Ishikawa (cell line): ENCODE results near the gene NRCAM.

ENCODE experiments used
- CEBPB ChIP-seq: IDR thresholded peaks from 2 replicates; pipeline ENCODE4 v1.6.1; 2012
- CREB1 ChIP-seq: IDR thresholded peaks from 2 replicates; pipeline ENCODE4 v1.6.1; 2012; ENCODE audit warnings: low read depth
- EGR1 ChIP-seq: IDR thresholded peaks from 2 replicates; pipeline ENCODE4 v1.6.1; 2012
- EP300 ChIP-seq: IDR thresholded peaks from 2 replicates; pipeline ENCODE4 v1.6.1; 2012; ENCODE audit warnings: borderline replicate concordance
- FOXM1 ChIP-seq: IDR thresholded peaks from 2 replicates; pipeline ENCODE4 v1.6.1; 2012; ENCODE audit warnings: low read depth, borderline replicate concordance
- NFIC ChIP-seq: IDR thresholded peaks from 2 replicates; pipeline ENCODE4 v1.6.1; 2012
- RAD21 ChIP-seq: IDR thresholded peaks from 2 replicates; pipeline ENCODE4 v1.6.1; 2012; ENCODE audit warnings: low read depth
- TAF1 ChIP-seq: IDR thresholded peaks from 2 replicates; pipeline ENCODE4 v1.6.1; 2012; ENCODE audit warnings: low read depth, mild to moderate bottlenecking
- TCF12 ChIP-seq: IDR thresholded peaks from 2 replicates; pipeline ENCODE4 v1.6.1; 2012; ENCODE audit warnings: low read depth
- TEAD4 ChIP-seq: IDR thresholded peaks from 2 replicates; pipeline ENCODE4 v1.6.1; 2012
- USF1 ChIP-seq: IDR thresholded peaks from 2 replicates; pipeline ENCODE4 v1.6.1; 2012
- YY1 ChIP-seq: IDR thresholded peaks from 2 replicates; pipeline ENCODE4 v1.6.1; 2012; ENCODE audit warnings: low read depth
- ZBTB7A ChIP-seq: IDR thresholded peaks from 2 replicates; pipeline ENCODE4 v1.6.1; 2012; ENCODE audit warnings: low read depth
- TF ChIP-seq, protein P1 (sequence below): IDR thresholded peaks from 2 replicates; pipeline ENCODE4 v1.6.1; 2012; ENCODE audit warnings: low read depth, mild to moderate bottlenecking
- TF ChIP-seq, protein P2 (sequence below): IDR thresholded peaks from 2 replicates; pipeline ENCODE4 v1.6.1; 2012

Gene NRCAM

DNA sequence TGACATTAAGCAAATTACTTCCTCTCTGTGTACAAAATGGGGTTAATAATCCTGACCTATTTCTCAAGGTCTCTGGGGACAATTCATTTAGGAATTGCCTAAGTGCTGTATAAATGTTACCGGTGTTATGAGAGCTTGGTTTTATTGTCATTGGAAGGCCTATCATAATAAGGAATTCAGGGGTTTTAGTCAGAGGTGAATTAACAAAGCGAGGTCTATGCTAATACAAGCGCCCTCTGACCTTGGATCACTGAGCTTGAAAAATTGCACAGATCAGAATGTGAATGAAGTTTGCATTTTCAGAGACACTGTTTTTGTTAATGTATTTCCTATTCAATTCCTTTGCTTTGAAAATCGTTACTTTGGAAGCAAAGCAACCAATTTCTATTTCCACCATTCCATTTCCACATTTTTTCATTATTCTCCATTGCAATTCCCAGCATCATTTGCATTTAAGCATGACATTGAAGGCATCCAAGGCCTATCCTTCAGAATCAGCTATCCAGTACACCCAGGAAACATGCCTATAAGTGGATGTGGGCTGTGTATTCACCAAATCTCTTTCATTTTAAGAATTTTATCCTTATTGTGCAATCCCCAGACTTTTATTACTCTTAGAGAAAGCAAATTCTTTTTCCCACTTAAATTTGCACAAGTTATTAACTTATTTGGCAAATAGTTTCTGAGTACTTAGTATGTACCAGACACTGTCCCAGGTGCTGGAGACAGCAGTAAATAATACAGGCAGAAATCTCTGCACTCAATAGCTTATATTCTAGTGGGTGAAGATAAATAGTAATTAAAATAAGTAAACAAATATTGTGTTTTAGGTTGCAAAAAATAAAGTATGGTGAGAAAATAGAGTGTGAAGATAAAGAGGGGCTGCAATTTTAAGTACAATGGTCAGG is 133.1 kb downstream of the NRCAM start:
- TF ChIP-seq, protein P1, sequence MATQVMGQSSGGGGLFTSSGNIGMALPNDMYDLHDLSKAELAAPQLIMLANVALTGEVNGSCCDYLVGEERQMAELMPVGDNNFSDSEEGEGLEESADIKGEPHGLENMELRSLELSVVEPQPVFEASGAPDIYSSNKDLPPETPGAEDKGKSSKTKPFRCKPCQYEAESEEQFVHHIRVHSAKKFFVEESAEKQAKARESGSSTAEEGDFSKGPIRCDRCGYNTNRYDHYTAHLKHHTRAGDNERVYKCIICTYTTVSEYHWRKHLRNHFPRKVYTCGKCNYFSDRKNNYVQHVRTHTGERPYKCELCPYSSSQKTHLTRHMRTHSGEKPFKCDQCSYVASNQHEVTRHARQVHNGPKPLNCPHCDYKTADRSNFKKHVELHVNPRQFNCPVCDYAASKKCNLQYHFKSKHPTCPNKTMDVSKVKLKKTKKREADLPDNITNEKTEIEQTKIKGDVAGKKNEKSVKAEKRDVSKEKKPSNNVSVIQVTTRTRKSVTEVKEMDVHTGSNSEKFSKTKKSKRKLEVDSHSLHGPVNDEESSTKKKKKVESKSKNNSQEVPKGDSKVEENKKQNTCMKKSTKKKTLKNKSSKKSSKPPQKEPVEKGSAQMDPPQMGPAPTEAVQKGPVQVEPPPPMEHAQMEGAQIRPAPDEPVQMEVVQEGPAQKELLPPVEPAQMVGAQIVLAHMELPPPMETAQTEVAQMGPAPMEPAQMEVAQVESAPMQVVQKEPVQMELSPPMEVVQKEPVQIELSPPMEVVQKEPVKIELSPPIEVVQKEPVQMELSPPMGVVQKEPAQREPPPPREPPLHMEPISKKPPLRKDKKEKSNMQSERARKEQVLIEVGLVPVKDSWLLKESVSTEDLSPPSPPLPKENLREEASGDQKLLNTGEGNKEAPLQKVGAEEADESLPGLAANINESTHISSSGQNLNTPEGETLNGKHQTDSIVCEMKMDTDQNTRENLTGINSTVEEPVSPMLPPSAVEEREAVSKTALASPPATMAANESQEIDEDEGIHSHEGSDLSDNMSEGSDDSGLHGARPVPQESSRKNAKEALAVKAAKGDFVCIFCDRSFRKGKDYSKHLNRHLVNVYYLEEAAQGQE = peak; percentile 76
- TF ChIP-seq YY1 (no peak), NFIC (no peak), CREB1 (no peak), TCF12 (no peak), FOXM1 (no peak)

DNA sequence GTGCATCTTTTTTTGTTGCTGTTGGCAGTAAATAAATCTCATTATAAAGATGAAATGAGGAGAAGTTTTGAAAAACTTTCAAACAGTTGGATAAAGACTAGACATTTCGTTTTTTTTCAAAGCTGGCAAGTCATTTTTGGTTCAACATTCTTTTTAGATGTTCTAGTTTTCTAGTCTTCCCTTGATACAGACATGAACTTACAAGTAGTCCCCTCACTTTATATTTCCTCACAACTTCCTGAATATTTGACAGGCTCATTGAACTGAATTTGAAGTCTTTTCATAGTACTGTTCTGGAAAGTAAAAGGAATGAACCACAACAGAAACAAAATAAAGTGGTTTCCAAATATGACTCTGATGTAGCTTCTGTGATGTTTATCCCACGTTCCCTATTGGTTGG is 134.2 kb downstream of the NRCAM start:
- TF ChIP-seq USF1 (no peak), EGR1 (no peak)

DNA sequence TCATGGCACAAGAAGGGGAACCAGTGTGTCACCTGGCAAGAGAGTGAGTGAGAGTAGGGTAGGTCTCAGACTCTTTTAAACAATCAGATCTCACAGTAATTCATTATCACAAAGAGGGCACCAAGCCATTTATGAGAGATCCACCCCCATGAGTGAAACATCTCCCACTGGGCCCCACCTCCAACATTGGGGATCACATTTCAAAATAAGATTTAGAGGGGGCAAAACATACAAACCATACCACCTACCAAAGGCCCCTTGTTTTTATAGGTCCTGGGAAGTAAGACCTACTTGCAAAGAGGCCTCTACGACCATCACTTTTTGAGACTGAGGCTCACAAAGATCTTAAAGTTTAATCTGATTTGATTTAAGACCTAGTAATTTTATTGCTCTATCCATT is 134.9 kb downstream of the NRCAM start:
- TF ChIP-seq TCF12 = no peak
- TF ChIP-seq TAF1 = no peak
- TF ChIP-seq CEBPB = no peak
- no peak for TF ChIP-seq YY1
- TF ChIP-seq ZBTB7A = no peak
- TF ChIP-seq EGR1 = no peak
- TF ChIP-seq FOXM1 = no peak
- TF ChIP-seq, protein P1 = no peak
- TF ChIP-seq, protein P2, sequence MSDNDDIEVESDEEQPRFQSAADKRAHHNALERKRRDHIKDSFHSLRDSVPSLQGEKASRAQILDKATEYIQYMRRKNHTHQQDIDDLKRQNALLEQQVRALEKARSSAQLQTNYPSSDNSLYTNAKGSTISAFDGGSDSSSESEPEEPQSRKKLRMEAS = no peak
- no peak for TF ChIP-seq TEAD4

DNA sequence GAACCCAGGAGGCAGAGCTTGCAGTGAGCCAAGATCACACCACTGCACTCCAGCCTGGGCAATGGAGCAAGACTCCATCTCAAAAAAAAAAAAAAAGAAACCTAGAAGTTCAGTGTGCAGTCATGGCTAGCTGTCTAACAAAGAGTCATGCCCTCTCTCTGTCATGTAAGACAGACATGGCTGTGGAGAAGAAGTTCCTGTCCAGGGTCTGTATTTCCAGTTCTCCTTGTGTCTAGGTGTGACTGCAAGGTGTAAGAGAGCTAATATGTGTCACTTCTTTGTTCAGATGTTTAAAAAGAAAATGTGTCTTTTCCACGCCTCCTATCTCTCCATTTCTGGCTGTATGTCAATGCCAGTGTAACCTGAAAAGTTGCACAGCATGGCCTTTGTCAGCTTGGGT is 139.5 kb downstream of the NRCAM start:
- no peak for TF ChIP-seq CEBPB
- TF ChIP-seq ZBTB7A = no peak
- no peak for TF ChIP-seq CREB1
- no peak for TF ChIP-seq EGR1
- no peak for TF ChIP-seq RAD21
- TF ChIP-seq, protein P2 = no peak
- no peak for TF ChIP-seq TCF12
- no peak for TF ChIP-seq YY1
- TF ChIP-seq USF1 = no peak
- TF ChIP-seq FOXM1 = no peak
- no peak for TF ChIP-seq TAF1
- TF ChIP-seq, protein P1 = no peak
- TF ChIP-seq NFIC = no peak
- TF ChIP-seq EP300 = no peak
- TF ChIP-seq TEAD4 = no peak

DNA sequence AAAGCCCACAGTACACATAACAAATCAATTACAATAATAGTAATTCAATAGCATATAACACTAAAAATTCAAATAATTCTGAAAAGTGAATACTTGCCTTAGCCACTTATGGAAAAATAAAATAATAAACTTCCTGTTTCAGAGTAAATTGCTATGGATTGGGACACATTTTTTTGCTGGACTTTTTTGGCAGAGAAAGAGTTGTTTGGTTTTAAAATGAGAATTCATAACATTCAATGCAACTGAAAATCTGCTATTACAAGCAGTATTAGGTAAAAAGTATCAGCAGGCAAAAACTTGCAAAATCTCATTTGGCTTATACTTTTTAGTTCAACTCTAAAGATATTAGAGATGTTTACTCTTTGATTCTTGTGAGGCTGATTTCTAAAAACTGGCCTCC is 141.7 kb downstream of the NRCAM start:
- TF ChIP-seq FOXM1 = no peak
- no peak for TF ChIP-seq EGR1
- TF ChIP-seq, protein P2 = no peak
- no peak for TF ChIP-seq TAF1
- no peak for TF ChIP-seq NFIC
- TF ChIP-seq CREB1 = no peak
- TF ChIP-seq YY1 = no peak
- TF ChIP-seq RAD21 = no peak
